GM19452 (cell line): ENCODE data around the gene POLR1B.
A peak's percentile ranks its signal among the peaks of the same experiment; 100 is the strongest.
"Not testable (repeated sequence)": the region's sequence is repeated elsewhere in the genome, so short reads cannot be mapped to it uniquely, and the experiment has no call there.

Source experiments
- ATAC-seq: cut with Tn5 transposase; IDR thresholded peaks from one replicate; pipeline ENCODE4 v1.9.1; 2021; ENCODE audit not compliant: unreplicated experiment

The POLR1B gene, protein sequence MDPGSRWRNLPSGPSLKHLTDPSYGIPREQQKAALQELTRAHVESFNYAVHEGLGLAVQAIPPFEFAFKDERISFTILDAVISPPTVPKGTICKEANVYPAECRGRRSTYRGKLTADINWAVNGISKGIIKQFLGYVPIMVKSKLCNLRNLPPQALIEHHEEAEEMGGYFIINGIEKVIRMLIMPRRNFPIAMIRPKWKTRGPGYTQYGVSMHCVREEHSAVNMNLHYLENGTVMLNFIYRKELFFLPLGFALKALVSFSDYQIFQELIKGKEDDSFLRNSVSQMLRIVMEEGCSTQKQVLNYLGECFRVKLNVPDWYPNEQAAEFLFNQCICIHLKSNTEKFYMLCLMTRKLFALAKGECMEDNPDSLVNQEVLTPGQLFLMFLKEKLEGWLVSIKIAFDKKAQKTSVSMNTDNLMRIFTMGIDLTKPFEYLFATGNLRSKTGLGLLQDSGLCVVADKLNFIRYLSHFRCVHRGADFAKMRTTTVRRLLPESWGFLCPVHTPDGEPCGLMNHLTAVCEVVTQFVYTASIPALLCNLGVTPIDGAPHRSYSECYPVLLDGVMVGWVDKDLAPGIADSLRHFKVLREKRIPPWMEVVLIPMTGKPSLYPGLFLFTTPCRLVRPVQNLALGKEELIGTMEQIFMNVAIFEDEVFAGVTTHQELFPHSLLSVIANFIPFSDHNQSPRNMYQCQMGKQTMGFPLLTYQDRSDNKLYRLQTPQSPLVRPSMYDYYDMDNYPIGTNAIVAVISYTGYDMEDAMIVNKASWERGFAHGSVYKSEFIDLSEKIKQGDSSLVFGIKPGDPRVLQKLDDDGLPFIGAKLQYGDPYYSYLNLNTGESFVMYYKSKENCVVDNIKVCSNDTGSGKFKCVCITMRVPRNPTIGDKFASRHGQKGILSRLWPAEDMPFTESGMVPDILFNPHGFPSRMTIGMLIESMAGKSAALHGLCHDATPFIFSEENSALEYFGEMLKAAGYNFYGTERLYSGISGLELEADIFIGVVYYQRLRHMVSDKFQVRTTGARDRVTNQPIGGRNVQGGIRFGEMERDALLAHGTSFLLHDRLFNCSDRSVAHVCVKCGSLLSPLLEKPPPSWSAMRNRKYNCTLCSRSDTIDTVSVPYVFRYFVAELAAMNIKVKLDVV

DNA sequence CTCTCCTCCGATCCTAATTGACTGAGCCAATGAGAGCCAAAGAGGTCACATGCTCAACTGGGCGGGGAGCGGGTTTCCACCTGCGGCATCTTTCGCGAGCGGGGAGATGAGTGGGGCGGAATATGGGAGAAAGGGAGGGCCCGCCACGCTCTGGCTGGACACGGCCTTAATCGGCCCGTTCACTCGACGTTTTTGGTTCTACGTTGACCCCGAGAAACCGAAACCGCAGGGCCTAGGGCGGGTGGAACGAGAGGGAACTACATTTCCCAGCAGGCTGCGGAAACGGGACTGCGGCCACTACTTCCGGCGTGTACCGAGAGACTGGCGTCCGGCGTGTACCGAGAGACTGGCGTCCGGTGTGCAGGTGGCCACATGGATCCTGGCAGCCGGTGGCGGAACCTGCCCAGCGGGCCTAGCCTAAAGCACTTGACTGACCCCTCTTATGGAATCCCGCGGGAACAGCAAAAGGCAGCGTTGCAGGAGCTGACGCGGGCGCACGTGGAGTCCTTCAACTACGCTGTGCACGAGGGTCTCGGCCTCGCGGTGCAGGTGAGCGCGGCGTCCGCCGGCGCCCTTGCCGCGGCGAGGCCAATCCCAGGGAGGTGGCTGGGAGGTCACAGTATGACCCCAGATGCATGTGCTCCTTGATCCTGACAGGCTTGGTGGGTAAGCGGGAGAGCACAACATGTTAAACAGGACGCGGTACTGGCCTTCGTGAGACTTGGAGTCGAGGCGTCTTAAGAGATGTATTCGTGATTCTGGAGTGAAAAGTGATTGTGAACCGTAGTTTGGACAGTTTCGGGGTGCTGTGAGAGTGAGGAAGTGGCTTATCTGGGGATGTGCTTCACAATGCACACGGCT lies at the start of gene POLR1B:
Gene POLR1B, plus strand, starts transcription at position 343 of the 861 bp plus-strand sequence. Its CDS starts 30 bp downstream, at position 373.
- peak; percentile 78 for ATAC-seq

DNA sequence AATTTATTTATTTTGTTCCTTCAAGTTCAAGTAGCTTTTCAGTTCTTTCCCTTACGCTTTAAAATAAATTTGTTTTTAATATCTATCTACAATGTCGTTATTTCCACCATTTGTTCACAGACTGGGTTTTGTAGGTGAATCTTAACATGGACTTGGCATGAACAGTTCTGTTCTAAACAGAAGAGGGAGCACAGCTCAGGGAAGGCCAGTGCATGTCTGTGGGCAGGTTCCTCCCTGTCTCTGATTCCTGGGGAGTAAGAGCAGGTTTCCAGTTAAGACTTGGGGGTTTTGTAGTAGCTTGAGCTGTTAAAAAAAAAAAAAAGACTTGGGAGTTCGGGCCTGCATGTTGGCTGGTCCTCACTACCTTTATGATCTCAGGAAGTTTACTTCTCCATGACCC lies 49.2 kb upstream of the POLR1B start:
- ATAC-seq = no peak

DNA sequence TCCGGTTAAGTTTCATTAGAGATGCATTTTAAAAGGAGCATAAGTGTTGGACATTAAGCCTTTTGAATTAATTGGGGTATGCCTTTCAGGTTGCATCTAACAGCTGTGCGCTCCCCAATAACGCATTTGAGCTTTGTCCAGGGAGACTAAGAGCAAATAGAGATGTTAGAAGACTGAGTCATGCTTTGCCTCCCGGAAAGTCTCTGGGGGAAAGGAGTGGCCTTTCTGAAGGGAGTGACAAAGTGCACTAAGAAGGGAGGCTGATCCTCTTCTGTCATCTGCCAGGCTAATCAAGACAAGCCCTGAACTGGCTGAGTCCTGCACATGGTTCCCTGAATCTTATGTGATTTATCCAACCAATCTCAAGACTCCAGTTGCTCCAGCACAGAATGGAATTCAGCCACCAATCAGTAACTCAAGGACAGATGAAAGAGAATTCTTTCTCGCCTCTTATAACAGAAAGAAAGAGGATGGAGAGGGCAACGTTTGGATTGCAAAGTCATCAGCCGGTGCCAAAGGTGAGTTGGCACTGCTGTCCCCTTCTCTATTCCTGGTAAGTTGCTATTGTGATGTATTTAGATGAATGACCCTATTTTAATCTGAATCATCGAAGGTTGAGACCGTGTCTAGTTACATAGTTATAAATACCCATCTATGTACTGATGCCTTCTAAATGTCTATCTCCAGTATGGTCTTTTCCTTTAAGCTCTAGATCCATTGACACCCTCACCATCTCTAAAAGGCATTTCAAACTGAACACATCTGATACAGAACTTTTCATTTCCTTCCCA lies 48.2 kb upstream of the POLR1B start:
- no peak for ATAC-seq

DNA sequence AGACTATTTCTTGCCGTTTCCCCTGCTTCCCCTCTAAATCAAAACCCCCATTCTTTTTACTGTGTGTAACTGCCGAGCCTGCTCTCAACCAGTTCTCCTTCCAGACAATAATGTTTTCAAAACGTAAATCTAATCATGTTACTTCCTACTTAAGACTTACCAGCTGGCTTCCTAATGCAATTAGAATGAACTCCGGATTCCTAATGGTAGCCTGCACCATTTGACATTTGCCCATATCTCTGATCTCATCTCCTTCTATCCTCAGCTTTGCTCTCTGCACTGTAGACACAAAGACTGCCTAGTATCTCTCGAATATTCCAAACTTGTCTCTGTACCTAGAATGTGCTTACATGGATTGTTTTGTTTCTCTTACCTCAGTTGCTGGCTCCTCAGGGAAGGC lies 47.4 kb upstream of the POLR1B start:
- ATAC-seq = no peak

DNA sequence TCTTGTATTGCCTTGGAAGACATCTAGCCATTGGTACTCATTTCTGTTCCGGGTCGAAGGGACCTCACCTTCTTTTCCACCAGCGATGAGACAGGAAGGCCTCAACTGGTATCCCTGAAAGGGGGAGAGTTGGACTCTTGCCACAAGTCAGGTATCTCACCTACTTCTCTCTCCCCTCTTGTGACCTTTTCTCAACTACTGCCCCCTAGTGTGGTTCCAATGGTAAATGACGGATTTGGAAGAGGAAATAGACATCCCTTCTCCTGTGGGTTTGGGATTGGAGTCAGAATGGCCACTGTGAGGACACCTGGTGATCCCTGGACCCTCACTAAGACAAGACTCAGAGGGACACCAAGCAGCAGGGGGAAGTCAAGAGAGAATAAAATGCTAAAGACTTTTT lies 46.4 kb upstream of the POLR1B start:
- not testable (repeated sequence) for ATAC-seq

DNA sequence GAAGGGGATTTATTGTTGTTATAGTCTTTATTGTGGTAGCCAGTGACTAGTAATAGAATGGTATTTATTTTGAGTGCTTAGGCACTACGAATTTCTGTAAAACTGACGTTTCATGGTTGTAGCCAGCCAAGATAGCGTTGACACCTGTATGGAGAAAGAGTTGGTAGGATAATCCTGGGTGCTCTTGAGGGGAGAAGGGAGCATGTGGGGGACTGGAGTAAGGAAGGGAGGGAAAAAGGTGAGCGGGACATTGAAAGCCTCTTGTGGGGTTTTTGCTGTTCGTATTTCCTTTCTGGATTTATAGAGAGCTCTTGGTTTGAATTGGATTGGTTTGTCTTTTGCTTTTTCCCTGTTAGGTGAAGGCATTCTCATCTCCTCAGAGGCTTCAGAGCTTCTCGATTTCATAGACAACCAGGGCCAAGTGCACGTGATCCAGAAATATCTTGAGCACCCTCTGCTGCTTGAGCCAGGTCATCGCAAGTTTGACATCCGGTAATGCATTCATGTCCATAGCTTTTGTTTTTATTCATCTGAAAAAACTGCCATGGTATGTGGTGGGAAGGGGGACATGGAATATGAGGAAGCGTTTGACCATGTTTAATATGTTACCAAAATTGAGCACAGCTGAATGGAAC lies 41.3 kb upstream of the POLR1B start:
- not testable (repeated sequence) for ATAC-seq

DNA sequence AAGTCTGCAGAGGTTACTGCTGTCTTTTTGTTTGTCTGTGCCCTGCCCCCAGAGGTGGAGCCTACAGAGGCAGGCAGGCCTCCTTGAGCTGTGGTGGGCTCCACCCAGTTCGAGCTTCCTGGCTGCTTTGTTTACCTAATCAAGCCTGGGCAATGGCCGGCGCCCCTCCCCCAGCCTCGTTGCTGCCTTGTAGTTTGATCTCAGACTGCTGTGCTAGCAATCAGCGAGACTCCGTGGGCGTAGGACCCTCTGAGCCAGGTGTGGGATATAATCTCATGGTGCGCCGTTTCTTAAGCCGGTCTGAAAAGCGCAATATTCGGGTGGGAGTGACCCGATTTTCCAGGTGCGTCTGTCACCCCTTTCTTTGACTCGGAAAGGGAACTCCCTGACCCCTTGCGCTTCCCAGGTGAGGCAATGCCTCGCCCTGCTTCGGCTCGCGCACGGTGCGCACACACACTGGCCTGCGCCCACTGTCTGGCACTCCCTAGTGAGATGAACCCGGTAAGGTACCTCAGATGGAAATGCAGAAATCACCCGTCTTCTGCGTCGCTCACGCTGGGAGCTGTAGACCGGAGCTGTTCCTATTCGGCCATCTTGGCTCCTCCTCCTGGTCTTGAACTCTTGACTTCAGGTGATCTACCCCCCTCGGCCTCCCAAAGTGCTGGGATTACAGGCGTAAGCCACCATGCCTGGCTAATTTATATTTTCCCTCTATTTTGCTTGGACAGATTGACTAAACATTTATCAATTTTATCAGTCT lies 32.8 kb upstream of the POLR1B start:
- not testable (repeated sequence) for ATAC-seq

DNA sequence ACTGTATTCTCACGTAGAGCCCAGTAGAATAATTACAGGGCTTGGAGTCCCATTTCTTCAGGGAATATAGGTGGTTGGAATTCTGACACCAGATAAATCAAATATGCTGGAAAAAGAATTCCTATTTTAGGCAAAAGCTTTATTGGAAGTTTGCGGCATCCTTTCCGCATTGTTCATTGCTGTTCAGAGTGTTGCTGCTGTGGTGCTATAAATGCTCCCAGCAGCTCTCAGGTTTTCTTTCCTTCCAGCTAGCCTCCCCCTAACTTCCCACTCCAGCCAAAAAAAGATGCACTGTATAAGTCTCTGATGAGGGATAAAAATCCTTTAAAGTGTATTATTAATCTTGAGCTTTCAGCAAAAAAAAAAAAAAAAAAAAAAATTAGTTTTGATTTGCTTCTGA lies 25.5 kb upstream of the POLR1B start:
- no peak for ATAC-seq

DNA sequence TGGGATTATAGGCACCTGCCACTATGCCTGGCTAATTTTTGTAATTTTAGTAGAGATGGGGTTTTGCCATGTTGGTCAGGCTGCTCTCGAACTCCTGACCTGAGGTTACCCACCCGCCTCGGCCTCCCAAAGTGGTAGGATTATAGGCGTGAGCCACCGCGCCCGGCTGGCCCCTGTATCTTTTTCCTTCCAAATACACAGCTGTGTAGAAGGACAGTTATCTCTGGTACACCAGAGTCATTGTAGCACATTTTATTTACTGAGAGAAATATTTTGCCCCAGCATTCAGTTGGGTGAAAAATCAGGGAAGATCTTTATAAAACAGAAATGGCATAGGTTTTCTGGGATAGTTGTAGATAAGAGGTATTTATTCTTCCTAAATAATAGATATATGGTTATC lies 23.5 kb upstream of the POLR1B start:
- ATAC-seq = no peak

DNA sequence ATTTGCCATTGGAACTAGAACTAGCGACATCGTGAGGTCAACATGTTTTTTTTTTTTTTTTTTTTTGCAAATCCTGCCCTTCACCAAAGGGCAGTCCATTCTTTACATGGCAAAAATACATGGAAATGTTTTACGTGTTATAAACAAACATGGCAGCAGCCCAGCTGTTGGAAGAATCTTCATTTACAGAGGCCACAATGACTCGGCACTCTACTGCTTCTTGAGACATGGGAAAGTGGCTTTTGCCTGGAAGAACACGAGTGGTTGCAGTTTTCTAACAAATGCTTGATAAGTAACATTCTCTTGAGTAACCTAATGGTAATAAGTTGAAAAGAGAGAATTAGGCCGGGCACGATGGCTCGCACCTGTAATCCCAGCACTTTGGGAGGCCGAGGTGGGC lies 22.8 kb upstream of the POLR1B start:
- ATAC-seq = no peak

DNA sequence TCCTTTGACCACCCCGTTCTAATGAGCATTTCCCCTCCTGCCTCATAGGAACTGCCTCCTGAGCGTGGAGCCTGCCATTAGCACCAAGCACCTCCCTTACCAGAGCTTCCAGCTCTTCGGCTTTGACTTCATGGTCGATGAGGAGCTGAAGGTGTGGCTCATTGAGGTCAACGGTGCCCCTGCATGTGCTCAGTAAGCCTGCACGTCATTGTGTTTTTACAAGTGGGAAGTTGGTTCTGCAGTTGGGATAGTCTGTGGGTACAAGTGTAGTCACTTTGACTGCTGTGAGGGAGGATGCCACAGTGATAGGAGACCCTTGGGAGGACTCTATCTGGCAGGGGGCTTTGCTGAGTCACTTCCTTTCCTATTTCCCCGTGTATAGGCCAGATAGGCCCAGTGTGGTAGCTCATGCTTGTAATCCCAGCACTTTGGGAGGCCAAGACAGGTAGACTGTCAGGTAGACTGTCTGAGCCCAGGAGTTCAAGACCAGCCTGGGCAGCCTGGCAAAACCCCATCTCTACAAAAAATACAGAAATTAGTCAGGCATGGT lies 22.0 kb upstream of the POLR1B start:
- ATAC-seq = no peak

DNA sequence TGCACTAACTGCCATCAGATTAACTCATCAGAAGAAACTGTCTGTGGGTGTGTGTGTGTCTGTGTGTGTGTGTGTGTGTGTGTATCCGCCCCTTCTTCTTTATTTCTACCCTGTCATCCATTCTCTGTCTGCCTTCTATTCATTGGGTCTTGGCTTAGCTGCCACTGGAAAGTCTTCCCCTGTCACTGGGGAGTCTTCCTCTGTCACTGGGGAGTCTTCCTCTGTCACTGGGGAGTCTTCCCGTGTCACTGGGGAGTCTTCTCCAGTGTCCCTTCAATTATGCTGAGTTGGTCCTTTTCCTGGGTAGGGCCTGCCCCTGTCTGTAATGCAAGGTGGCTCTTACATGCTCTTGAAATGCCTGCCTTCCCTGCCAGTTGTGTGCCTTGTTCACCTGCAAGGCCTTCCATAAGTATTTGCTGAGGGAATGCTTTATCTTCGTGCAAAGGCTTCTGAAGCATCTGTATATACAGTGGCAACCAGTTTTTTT lies 18.9 kb upstream of the POLR1B start:
- no peak for ATAC-seq

DNA sequence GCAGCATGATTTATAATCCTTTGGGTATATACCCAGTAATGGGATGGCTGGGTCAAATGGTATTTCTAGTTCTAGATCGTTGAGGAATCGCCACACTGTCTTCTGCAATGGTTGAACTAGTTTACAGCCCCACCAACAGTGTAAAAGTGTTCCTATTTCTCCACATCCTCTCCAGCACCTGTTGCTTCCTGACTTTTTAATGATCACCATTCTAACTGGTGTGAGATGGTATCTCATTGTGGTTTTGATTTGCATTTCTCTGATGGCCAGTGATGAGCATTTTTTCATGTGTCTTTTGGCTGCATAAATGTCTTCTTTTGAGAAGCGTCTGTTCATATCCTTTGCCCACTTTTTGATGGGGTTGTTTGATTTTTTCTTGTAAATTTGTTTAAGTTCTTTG lies 18.0 kb upstream of the POLR1B start:
- ATAC-seq = not testable (repeated sequence)

DNA sequence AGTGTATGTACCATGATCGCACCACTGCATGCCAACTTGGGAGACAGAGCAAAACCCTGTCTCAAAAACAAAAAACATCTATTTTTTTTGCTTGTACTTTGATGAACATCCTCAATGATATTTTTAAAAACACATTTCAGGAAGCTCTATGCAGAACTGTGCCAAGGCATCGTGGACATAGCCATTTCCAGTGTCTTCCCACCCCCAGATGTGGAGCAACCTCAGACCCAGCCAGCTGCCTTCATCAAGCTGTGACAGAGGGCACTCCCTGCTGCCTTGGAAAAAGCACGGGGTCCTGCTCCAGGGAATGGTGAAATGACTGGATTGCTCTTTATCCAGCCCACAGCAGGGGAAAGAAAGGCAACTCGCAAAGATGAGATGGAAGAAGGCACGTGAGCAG lies 13.7 kb upstream of the POLR1B start:
- no peak for ATAC-seq

DNA sequence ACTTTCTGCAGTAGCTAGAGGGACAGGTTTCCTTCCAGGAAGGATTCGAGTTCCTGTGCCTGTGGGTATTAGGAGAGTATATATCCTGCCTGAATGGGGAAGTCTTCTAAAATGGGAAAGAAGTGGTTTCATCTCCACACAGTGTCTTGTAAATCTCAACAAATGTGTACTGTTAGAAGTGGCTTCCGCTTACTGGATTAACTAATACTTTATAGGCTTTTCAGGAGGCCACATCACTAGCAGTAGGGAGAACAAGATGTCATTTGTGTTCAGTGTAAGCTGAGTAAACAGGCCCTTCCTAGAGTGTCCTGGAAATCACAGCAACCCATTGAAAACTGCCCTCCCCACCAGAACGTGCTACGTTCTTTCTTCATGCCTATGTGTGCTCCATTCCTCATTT lies 12.5 kb upstream of the POLR1B start:
- no peak for ATAC-seq

DNA sequence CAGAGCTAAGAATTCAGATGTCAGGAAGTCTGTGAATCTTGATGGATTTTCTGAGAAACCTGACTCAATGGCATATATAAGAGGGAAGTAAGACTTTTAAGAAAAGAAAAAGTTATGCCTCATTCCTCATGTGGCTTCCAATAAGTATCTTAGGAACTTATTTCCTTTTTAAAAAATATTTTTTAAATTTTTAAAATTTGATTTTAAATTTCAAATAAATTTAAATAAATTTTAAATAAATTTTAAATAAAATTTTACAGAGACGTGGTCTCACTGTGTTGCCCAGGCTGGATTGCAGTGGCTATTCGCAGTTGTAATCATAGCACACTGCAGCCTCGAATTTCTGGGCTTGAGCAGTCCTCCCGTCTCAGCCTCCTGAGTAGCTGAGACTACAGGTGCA lies 11.5 kb upstream of the POLR1B start:
- no peak for ATAC-seq

DNA sequence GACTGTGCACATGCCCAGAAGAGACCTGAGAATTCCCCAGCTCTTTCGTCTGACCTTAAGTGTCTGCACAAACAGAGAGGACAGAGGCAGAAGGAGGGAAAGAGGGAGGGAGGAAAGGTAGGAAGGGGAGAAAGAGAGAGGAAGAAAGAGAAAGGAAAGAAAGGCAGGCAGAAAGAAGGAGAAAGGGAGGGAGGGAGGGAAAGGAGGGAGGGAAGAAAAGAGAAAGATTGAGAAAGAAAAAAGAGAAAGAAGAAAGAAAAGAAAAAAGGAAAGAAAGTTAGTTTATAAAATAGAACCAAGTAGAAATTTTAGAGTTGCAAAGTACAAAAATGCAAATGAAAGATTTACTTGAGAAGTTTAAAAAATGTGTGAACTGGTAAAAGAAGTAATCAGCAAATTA lies 7.4 kb upstream of the POLR1B start:
- ATAC-seq = no peak

DNA sequence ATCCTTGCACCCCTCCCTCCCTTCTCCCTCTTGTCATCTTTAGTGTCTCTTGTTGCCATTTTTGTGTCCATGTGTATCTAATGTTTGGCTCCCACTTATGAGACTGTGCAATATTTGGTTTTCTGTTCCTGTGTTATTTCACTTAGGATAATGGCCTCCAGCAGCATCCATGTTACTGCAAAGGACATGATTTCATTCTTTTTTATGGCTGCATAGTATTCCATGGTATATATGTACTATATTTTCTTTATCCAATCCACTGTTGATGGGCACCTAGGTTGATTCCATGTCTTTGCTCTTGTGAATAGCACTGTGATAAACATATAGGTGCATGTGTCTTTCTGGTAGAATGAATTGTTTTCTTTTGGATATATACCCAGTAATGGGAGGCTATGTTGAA lies 5.6 kb upstream of the POLR1B start:
- not testable (repeated sequence) for ATAC-seq
